Inferior parietal cortex (tissue), 1 donor: ENCODE measurements around the gene RASA1.

Source experiments
- DNase-seq: peaks from one replicate; pipeline ENCODE4 v3.0.0-alpha.2; 2016; ENCODE audit errors: extremely low spot score

The RASA1 gene

DNA sequence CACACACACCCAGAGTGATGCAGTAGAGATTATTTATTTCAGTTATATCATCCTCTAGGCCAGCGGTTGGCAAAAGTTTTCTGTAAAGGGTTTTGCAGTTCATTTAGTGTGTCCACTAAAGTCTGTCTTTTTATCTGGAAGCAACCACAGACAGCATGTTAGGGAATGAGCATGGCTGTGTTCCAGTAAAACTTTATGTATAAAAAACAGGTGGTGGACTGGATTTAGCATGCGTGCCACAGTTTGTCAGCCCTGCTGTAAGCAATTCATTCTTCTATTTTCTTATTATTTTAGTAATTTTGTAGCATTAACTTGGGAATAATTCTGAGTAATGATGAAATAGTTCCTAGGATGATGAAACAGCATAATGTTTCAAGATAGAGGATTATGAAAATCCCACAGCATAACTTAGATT, 93.4 kb downstream of the RASA1 start:
- DNase-seq: no peak

DNA sequence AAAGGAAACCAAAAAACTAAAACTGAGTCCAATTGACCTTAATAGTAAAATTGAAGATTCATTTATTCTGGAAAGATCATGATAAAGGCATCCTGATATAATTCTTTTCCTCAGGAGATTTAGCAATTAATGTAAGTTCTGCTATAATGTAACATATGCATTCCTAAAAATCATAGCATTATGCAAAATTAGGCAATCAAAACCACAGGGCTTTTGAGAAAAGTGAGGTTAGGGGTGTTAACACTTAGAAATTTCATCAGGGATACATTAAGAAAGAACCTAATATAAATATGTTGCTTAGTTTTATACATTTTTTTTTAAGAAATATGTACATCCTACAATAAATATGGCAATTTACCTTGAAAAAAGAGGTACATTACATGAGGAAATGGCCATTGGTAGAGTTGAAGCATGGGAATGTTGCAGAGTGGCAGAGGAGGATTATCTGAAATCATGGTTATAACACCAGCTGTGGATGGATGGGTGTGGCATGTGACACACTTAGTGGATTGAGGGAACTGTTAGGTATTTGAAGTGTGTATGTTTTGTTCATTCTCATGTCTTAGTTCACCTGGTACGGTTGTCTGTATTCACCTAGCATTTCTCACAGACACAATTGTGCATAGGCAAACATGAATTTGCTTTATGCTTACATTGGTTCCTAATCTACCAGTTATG, 94.0 kb downstream of the RASA1 start:
- no peak for DNase-seq

DNA sequence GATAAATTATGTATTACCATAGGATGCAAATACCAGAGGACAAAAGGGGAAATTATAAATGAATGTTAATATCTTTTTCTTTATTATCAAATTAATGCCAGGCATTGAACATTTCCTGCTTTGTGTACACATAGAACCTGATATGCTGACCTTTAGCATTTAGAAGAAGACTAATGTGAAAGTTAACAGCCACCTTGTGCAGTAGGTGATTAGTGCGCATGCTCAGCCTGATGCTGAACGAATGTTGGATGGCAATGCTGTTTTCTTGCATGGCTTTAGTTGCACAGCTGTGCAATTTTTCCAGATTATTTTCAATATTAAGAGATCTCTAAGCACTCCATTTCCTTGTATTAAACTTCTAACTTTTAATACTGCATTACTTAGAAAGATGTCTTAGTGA, 99.6 kb downstream of the RASA1 start:
- no peak for DNase-seq

DNA sequence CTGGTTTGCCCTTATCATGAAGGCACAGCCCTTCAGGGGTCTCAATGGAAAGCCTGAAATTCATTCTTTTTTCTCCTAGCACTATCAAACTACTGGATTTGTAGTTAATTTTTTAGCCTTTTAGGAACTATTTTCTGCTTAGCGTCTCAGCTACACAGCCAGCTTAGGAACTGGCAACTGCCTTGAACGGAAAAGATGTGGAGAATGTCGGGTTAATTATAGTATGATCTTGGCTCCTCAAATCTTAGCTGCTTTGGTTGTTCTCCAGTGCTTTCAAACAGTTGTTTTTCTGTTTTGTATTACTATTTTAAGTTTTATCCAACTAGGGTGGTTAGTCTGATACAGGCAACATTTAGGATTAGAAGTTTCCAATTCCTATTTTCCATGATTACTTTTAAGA, 100.9 kb downstream of the RASA1 start:
- no peak for DNase-seq

DNA sequence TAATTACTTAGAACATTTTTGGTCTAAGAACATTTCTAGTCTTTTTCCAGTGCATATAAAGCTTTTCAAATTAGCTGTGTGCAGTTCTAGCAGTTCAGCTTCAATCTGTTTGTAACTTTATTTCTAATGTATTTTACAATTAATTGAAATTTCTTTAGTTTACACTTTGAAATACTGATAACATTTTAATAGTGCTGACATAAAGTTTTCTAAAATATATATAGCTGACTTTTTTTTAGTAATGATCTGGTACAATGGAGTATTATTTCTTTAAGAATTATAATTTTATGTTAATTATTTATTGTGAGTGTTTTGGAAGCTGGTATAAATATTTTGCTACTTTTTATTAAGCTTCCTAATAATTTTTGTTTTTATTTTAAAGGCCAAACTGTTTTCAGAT, 101.7 kb downstream of the RASA1 start:
- DNase-seq: no peak

DNA sequence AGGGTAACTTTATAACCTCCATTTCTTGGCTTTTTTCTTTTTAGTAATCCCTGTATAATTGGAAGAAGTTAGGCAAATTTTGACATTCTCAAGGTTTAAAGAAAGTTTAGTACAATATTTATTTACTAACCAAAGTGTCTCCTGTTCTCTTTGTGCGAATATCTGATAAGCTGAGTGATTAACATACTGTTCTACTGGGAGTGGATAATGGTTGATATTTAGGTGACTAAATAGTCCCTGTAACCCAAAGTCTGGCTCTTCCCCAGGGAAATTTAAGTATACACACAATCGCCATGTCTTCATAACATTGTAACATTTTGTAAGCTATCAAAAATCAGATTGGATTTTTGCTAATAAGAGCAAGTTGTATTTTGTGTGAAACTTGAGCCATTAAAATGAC, 105.0 kb downstream of the RASA1 start:
- no peak for DNase-seq

- no peak for DNase-seq
Measured at GRCh38 chr5:87382224-87382623, 114.5 kb downstream of the RASA1 start.

DNA sequence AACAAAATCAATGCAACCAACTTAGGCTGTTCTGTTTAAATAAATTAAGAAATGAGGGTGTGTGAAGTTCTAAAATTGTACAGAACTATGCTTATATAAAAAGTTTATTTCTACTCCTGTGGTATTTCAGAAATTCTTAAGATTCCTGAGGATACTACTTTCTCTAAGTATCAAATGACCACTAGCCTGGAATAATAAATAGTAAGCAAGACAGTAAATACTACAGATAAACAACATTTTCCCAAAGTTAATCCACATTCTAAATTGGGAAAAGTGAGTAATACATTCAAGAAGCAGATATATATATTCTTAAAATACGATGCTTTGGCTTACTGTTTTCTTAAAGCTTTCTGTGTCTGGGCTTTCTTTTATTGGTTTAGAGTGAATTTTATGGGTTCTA, 115.5 kb downstream of the RASA1 start:
- no peak for DNase-seq

DNA sequence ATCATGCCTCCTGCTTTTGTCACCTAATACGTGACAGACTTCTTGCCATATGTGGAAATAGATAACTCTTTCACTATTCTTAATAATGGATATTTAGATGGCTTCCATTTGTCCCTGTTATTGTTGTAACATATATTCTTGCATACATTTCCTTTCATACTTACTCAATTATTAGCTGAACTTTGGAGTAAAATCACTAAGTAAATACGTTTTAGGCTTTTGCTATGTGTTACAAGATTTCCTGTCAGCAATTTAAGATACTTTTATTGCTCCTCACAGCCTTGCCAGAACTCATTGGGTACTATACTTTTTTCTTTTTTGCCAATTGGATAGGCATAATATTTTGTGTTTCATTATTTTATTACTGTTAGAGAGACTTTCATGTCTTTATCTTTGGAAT, 118.1 kb downstream of the RASA1 start:
- DNase-seq: no peak

DNA sequence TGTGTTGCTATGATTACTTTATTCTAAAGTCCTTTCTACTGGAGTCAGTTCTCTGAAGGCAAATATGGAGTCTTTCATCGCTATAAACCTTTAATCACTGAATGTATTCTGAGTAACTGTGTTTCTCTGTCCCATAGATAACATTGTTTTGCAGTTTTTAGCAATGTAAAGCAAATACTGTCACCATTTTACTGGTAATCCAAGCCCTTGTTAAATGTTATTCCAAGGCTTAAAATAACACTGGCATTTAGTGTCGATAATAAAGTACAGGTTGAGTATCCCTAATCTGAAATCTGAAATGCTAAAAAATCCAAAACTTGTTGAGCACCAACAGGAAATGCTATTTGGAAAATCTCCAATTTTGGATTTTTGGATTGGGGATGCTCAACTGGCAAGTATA, 120.4 kb downstream of the RASA1 start:
- DNase-seq: no peak

DNA sequence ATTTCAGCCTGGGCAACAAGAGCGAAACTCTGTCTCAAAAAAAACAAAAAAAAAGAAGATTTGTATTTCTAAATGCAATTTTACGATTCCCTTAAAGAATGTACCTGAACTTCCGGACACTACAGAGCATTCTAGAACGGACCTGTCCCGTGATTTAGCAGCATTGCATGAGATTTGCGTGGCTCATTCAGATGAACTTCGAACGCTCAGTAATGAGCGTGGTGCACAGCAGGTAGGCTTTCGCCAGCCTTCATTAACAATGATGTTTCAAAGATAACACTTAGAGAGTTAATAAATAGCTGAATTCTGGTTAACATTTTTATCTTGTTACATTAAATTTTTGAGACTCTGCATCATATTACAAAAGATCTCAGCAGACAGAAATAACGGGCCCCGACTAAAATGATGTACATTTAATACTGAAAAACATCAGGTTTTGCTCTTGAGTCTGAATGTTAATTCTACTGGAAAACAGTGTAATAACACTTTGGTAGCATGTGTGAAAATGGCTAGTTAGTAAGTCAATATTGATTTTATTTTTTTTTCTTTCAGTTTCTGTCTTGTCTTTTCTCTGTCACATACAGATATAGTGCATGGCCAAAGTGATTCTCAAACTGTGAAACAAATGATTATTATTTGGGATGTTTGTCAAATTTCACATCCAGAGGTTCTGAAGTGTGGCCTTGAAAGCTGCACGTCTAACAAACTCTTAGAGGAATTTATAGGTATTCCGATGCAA, 121.8 kb downstream of the RASA1 start:
- DNase-seq: no peak

DNA sequence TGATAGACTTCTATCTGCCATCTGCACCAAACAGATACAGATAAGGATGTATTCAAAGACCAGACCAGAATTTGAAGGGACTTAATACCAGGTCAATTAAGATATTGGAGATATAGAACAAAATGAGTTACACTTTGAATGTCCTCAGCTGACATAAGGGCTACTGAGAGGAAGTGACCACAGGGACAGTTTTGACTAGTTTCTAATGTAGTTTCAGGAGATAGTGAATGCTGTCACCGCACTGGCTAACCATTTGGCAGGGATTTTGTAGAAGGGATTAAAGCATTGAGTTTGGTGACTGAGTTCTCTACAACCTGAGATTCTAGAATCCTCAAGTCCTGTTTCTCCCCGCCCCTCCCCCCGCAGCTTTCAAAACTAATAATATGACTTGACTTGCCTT, 122.4 kb downstream of the RASA1 start:
- DNase-seq: no peak

- DNase-seq: no peak
Measured at GRCh38 chr5:87390576-87391199, 123.0 kb downstream of the RASA1 start.

- no peak for DNase-seq
Measured at GRCh38 chr5:87392170-87392569, 124.5 kb downstream of the RASA1 start.

DNA sequence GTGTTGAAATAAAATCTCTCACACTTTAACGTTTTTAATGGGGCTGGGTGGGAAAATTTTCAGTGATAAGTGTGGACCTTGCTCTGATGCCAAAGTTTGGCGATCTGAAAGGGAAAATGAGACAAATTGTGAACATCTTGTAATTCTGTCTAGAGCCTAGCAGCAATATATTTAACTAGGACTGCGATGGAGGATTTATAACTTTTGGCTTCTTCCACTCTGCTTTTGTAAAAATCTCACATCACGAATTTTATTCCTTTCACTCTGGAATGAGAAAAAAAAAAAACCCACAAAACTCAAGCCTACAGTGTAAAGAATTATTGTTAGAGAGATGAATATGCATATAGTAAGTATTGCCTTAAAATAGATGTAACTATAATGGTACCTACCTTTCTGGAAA, 125.1 kb downstream of the RASA1 start:
- no peak for DNase-seq

- no peak for DNase-seq
Measured at GRCh38 chr5:87393331-87393730, 125.6 kb downstream of the RASA1 start.

DNA sequence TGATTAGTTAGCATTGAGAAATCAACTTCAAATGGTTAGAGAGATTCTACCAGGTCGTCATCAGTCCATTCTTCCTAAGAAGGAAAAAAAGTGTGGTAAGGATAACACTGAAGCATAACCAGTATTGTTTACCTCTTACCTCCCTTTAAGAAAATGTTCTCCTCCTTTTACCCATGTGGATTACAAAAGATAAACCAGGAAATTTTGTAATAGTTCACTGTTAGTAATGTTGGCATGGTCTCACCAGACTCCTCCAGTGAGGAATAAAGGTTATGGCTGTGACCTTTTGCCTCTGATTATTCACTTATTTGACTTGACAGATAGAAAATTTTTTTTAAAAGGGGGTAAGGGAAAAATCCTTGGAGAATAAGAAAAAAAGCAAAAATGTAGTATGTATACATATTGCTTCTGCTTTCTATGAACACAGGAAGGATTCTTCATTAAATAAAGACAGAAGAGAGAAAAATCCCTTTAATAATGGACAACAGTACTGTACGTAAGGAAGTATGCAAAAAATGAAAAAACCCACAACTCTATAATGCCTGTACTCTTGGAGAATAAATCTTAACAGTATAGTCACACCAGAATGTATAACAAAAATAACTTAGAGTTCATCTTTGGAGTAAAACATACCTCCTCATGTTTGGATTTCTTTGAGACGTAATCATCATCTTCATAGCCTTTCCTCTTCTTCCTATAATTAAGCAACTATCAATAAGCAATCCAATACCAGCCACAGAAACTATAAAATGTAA, 126.9 kb downstream of the RASA1 start:
- DNase-seq: no peak

GRCh38 chr5:87398981-87399614, 131.4 kb downstream of the RASA1 start:
- DNase-seq: no peak

GRCh38 chr5:87399720-87400119, 132.0 kb downstream of the RASA1 start:
- no peak for DNase-seq

- no peak for DNase-seq
Measured at GRCh38 chr5:87400305-87400899, 132.7 kb downstream of the RASA1 start.

- no peak for DNase-seq
Measured at GRCh38 chr5:87401626-87402025, 133.9 kb downstream of the RASA1 start.

DNA sequence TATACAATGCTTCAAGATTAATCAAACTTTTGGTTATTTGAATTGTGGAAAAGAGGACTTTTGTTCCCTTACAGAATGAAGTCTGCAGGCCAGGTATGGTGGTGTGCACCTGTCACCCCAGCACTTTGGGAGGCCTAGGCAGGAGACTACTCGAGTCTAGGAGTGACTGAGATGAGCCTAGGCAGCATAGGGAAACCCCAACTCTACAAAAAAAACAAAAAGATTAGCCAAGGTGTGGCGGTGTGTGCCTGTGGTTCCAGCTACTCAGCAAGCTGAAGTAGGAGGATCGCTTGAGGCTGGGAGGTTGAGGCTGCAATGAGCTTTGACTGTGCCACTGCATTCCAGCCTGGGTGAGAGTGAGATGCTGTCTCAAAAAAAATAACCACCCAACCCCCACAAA, 135.7 kb downstream of the RASA1 start:
- no peak for DNase-seq
